SW480 (cell line): ENCODE results near the gene HHAT.
A peak's percentile ranks its signal among the peaks of the same experiment; 100 is the strongest.

Source experiments
- DNase-seq: peaks from one replicate; pipeline ENCODE4 v3.0.0-alpha.2; 2016; ENCODE audit warnings: low spot score

HHAT gene

DNA sequence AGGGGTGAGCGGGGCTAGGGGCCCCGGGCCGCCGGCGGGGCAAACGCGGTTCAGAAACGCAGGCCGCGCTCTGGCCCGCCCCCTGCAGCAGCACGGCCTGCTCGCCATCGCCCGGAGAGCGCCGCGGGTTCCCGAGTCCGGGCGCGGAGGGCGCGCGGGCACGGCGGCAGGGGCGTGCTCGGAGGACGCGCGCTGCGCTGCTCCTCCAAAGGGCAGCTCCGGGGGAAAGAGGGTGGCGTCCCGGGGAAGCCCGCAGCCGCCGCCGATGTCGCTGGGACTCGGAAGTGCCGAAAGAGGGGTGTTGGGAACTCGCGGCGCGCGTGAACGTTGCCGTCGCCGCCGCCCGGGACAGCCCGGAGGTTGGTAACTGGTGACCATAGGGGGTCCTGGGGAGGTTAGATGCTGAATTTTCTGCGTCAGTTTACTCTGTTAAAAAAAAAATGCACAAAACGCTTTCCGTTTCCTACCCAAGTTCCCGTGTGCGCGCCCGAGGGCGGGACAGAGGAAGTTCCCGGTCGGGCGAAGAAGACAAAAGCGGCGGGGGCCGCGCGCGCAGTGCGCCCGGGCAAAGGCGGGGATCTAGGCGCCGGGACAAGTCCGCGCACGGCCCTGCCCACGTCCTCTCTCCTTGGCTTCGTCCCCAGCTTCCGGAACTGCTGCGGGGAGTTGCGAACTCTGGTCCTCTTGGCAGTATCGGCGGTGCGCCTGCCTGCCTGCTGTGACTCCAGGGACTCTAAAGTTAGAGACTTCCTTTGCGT is at the start of gene HHAT:
Gene HHAT, plus strand, starts transcription at position 157 of the 758 bp plus-strand sequence. CDS start 20,074 bp downstream, outside the sequence.
- peak; percentile 68 for DNase-seq

GRCh38 chr1:210280221-210280620 is 48.5 kb upstream of the HHAT start:
- no peak for DNase-seq

GRCh38 chr1:210288116-210288515 is 40.6 kb upstream of the HHAT start:
- DNase-seq: no peak

DNA sequence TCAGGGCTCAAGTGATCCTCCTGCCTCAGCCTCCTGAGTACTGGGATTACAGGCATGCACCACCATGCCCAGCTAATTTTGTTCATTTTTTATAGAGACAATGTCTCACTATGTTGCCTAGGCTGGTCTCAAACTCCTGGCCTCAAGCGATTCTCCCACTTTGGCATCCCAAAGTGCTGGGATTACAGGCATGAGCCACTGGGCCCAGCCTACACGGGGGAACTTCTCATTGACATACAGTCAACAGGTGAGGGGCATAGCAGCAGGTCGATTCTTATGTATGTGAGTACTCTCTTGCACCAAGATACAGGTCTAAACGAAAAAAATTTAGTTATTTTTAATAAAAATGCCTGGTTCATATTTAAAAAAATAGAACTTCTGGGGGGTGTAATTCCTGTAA is 39.5 kb upstream of the HHAT start:
- DNase-seq: no peak

DNA sequence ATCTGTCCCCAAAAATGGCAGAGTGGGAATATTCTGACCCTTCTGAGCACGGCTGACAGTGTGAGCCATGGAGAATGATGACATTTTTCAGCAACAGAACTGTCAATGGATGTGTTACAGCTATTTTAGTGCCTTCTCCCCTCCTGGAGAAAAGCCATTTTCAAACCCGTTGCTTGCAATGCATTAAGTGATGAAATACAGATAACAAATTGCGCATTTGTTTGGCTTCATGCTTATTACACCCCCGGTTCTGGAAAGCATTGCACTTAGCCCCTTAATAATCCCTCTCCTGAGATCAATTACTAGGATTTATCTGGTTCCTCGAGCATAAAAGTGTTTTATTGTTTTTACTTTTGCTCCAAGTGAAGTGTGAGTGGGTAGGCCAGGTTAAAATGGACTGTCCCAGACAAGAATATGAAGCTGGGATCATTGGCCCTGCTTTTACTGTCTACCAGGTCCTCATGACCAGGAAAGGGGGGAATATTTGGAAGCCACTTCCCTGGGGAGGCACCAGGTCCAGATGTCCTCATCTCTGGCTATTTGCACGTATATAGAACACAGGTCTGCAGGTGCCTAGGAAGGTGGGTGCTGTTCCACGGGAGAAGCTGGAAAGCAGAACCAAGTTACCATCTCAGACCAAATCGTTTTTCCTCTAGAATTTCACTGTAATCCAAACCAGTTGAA is 37.5 kb upstream of the HHAT start:
- no peak for DNase-seq

GRCh38 chr1:210291786-210292230 is 36.9 kb upstream of the HHAT start:
- DNase-seq: no peak

DNA sequence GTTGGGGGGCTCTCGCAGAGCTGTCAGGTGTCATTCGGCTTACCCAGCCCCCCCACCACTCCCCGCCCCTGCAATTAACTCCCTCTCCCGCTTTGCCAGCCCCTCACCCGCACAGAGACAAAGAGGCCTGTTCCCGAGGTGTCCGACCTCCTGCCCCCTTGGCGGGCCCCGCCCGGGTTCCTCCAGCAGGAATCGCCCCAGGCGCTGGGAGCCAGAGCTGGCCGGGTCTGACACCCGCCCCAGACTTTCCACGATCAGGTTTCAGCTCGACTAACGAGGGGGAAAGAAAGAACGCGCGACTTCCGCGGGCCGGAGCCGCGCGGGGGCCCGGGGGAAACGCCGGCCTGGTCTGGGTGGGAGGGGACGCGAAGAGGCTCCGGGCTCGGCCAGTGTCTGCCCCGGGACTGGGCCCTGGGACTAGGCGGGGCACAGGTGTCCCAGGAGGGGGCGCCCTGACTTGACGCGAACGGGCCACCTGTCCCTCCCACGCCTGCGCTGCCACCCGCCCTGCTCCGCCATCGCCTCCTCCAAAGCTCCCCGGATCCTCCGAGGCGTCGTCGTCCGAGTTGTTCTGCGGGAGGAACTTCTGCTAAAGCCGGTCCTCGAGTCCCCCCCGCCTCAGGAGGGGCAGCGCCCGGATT is 36.4 kb upstream of the HHAT start:
- DNase-seq: peak; percentile 54

- no peak for DNase-seq
Observed at GRCh38 chr1:210293171-210293607, 35.5 kb upstream of the HHAT start.

DNA sequence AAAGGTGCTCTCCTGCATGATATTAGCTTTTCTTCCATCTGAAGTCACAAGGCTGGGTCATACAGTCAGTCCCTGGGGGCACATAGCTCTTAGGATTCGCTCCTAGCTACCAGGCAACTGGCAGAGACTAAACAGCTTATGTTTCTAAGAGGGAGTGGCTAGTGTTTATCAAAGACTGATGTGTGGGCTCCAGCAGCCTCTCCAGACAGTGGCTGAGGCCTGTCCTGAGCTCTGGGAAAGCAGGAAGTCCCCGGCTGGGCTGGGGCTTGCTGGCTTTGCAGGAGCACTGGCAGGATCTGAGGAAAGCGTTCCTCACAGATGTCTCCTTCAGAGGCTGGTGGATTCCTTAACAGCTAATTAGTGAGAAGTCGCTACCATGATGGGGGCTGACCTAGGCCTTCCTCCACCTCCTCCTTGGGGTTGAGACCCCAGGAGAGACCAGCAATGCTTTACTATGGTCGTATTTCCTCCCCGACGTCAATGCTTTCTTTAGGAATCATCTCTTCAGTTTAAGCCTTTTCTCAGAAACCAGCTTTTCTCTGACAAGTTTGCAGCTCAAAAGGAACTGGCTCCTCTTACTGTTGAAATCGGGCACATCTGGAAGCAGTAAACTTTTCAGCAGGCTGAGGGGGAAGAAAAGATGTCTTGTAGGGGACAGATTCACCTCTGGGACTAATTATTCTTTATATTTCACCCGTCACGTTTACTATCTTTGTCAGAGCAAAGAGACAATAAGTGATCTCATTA is 33.5 kb upstream of the HHAT start:
- peak; percentile 16 for DNase-seq

DNA sequence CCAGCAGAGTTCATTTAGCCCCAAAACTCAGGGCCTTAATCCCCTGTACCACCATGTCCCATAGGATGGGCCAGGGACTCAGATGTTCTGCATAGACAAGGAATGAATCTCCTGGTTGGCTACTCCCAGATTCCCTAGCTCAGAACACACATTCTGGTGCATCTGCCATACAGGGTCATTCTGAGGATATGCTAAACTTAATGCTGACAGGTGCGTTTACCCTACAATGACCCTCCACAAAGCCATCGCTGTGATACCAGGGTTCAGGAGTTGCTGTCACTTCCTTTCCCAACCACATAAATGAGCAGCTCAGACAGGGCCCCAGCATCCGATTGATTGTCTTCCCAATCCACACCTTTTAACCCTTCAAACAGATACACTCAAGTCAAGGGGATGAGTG is 32.0 kb upstream of the HHAT start:
- no peak for DNase-seq

GRCh38 chr1:210298296-210298695 is 30.4 kb upstream of the HHAT start:
- no peak for DNase-seq

- DNase-seq: no peak
Observed at GRCh38 chr1:210298936-210299335, 29.8 kb upstream of the HHAT start.

GRCh38 chr1:210299501-210299900 is 29.2 kb upstream of the HHAT start:
- DNase-seq: no peak

- no peak for DNase-seq
Observed at GRCh38 chr1:210300923-210301614, 27.6 kb upstream of the HHAT start.

- no peak for DNase-seq
Observed at GRCh38 chr1:210301615-210302000, 27.1 kb upstream of the HHAT start.

- DNase-seq: no peak
Observed at GRCh38 chr1:210302501-210302900, 26.2 kb upstream of the HHAT start.

- no peak for DNase-seq
Observed at GRCh38 chr1:210303391-210303790, 25.3 kb upstream of the HHAT start.

GRCh38 chr1:210310562-210311153 is 18.0 kb upstream of the HHAT start:
- no peak for DNase-seq

GRCh38 chr1:210311726-210312493 is 16.8 kb upstream of the HHAT start:
- no peak for DNase-seq

DNA sequence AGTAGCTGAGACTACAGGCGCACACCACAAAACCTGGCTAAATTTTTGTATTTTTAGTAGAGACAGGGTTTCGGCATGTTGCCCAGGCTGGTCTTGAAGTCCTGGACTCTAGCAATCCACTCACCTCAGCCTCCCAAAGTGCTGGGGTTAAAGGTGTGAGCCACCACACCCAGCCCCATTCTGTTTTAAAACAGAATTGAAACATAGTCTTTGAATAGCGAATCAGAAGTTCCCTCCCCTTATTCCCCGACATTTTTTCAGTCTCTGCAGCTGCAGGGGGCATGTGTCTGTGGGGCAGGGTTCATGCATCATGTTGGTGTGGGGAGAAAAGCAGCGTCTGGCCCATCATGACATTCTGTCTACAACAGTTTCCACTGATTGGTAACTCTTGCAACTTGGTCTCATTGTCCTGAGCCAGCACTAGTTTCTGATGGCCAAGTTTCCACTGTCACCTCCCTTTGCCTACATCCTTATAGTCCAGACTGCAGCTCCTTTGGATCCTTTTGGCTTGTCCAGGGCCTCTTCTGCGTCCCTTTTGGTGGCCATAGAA is 15.6 kb upstream of the HHAT start:
- DNase-seq: no peak
